Breast epithelium (tissue), 4 donors: Measurements from ENCODE around the gene STK32A. TPM values are rescaled to one million over a fixed set of nuclear protein-coding genes. Genes with fewer than 3 reads are reported as not detected.

Experiments used
- DNase-seq, 2 donors: peaks; one replicate each; pipeline ENCODE4 v3.0.0-alpha.2; 2019; ENCODE audit warnings: low spot score in 2 of 2
- H3K27ac ChIP-seq, 2 donors: fragments of 200-600 bp; sonication (generic) in 1 of 2; one replicate each; pipeline ENCODE4 v1.5.1; 2016 to 2019; ENCODE audit warnings: mild to moderate bottlenecking in 1 of 2
- H3K27me3 ChIP-seq, 2 donors: fragments of 200-600 bp; sonication (generic) in 1 of 2; one replicate each; pipeline versions ENCODE4 v1.5.1 to v1.6.0; 2017 to 2019; ENCODE audit warnings: control low read depth in 1 of 2, mild to moderate bottlenecking in 1 of 2
- H3K36me3 ChIP-seq: fragments of 200-600 bp; one replicate; pipeline ENCODE4 v1.5.1; 2019
- H3K4me1 ChIP-seq, 2 donors: fragments of 200-600 bp; sonication (generic); one replicate each; pipeline ENCODE4 v1.5.1; 2016 to 2019; ENCODE audit warnings: control low read depth in 1 of 2
- H3K4me3 ChIP-seq, 3 donors: fragments of 200-600 bp; sonication (generic); 1 replicate in 2 of 3; 2 replicates in 1 of 3; pipeline ENCODE4 v1.5.1; 2016 to 2019; ENCODE audit warnings: mild to moderate bottlenecking in 3 of 3, moderate library complexity in 2 of 3
- H3K9me3 ChIP-seq, 2 donors: fragments of 200-600 bp; sonication (generic) in 1 of 2; one replicate each; pipeline ENCODE4 v1.5.1; 2016 to 2019; ENCODE audit warnings: control low read depth in 1 of 2
- POLR2A ChIP-seq: fragments of 450-650 bp; IDR thresholded peaks from one replicate; pipeline ENCODE4 v1.6.1; 2016; ENCODE audit warnings: antibody characterized with exemption, mild to moderate bottlenecking, moderate library complexity
- POLR2AphosphoS5 ChIP-seq, 3 donors: sonication (generic); formaldehyde crosslinking; IDR thresholded peaks; one replicate each; pipeline ENCODE4 v1.6.1; 2017; ENCODE audit warnings: antibody characterized with exemption in 3 of 3
- intact Hi-C: fragments of 100-400 bp; cut with DNase I; formaldehyde crosslinking; loops from one replicate; pipeline ENCODE4 v1.15.1; 2023; ENCODE audit warnings: low total_unique reads
- total RNA-seq, 3 donors: library from RNA; depleted of rRNA; stranded (reverse); fragments of >200 nt; gene quantifications; one replicate each; pipeline ENCODE4 v1.1.0, GENCODE V29; 2016
- TF ChIP-seq, protein P1 (sequence below), 3 donors: fragments of 450-650 bp; IDR thresholded peaks; one replicate each; pipeline ENCODE4 v1.5.1; 2016 to 2017; ENCODE audit warnings: antibody characterized with exemption in 3 of 3, mild to moderate bottlenecking in 3 of 3, moderate library complexity in 3 of 3

STK32A gene
- total RNA-seq, 3 donors from 2014 or later, result 2.0 to 6.9 (median 3.5) TPM

DNA sequence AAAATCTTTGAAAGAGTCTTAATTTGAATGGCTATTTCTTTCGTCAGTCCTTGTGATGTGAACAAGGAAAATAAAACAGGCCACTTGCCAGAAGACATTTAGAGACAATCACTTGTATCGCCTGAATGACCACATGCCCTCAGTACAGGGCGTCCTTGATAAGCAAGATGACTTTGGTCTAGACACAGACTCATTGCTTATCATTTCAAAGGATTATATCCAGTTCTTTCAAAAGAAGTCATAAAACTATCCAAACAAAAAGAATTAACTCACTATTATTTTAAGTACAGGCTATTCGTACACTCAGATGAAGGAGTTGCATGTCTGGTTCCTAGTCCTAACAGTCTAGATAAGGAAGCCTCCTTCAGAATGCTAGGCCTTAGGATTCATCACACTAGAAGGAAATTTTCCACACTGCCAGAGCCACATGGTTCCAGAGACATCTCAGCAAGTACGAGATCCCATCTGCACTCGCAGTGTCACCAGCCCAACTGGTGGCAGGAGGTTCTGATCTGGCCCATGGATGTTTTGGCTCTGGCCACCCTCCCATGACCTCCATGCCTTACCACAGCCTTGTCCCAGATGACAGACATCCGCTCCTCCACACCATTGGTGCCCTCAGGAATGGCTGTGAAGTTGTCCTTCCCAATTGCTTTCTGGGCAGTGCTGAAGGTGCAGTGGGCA is 165.4 kb downstream of the STK32A start:
- Histone ChIP-seq H3K4me3 (no peak overlapping the region), H3K27me3 (no peaks in the 10 kb centered on the region), H3K9me3 (no peaks in the 10 kb centered on the region), H3K27ac (peak overlapping the region in 1 of 2 donors; percentile 0), H3K36me3 (no peaks in the 10 kb centered on the region), H3K4me1 (no peaks in the 10 kb centered on the region)
- TF ChIP-seq, protein P1, sequence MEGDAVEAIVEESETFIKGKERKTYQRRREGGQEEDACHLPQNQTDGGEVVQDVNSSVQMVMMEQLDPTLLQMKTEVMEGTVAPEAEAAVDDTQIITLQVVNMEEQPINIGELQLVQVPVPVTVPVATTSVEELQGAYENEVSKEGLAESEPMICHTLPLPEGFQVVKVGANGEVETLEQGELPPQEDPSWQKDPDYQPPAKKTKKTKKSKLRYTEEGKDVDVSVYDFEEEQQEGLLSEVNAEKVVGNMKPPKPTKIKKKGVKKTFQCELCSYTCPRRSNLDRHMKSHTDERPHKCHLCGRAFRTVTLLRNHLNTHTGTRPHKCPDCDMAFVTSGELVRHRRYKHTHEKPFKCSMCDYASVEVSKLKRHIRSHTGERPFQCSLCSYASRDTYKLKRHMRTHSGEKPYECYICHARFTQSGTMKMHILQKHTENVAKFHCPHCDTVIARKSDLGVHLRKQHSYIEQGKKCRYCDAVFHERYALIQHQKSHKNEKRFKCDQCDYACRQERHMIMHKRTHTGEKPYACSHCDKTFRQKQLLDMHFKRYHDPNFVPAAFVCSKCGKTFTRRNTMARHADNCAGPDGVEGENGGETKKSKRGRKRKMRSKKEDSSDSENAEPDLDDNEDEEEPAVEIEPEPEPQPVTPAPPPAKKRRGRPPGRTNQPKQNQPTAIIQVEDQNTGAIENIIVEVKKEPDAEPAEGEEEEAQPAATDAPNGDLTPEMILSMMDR (IDR thresholded peaks at IDR 0.05), result no peak
- intact Hi-C loops, result no loop called here
- DNase-seq, result no peak

DNA sequence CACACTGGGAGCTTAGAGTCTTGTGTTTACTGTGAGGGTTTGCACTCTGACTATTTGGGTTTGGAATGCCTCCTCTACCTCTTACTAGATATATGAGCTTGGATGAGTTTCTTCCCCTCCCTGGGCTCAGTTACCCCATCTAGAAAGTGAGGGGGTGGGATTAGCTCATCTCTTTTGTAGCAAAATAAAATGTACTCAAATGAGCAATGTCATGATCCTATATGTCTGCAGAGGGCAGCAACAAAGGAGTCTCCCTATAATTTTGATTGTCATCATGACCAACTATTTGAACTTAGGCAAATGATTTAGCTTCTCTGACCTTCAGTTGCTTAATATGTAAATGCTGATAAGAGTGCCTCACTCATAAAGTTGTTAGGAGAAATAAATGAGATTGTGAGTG is 166.1 kb downstream of the STK32A start:
- Histone ChIP-seq H3K4me1 (no peaks in the 10 kb centered on the region), H3K4me3 (no peak overlapping the region), H3K36me3 (no peaks in the 10 kb centered on the region), H3K27me3 (no peaks in the 10 kb centered on the region), H3K27ac (peak overlapping the region in 1 of 2 donors; percentile 0), H3K9me3 (no peaks in the 10 kb centered on the region)
- intact Hi-C loops, result no loop called here
- TF ChIP-seq POLR2AphosphoS5 (IDR thresholded peaks at IDR 0.05) (no peak), POLR2A (no peak)
- TF ChIP-seq, protein P1 (IDR thresholded peaks at IDR 0.05), result no peak
- no peak for DNase-seq

DNA sequence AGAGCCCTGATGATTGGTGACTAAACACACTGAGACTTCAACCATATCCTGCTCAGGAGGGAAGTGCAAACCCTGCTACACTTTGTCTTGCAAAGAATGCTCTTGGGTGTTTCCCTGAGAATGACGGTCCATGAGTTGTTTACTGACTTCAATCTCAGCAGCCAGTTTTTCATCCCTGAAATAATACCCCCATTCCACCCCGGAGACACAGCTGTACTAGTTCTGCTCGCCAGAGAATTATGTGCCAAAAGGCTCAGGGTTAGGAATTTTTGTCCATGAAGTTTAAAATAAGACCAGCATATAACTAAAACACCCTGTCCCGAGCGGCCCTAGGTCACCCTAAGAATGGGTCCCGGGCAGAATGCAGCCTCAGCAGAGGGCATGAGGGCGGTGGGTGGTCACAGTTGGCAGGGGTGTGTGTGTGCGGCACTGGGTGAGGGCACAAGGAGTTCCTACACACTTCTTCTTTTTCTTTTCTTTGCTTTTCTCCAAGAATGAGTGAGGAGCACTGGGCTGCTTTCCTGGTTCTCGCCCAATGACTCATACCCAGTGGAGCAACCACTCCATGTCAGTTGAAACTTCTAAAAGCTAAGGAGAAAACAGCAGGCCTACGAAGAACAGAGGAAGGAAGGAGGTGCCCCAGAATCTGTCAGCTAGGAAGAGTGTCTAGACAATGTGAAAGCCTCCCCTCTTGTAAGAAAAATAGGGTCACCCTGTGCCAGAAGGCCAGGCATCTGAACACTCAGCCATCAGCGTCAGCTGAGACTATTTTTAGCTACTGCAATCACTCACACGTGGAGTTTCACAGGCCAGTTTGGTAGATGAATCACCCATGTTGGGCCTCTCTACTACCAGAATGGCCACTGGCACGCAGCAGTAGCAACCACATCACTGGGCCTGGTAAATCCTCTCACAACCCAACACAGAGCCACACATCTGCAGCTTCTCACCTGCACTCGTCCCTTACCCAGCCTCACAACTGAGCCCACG is 169.1 kb downstream of the STK32A start:
- H3K9me3 ChIP-seq, result no peaks in the 10 kb centered on the region
- TF ChIP-seq, protein P1 (IDR thresholded peaks at IDR 0.05), result no peak
- peak in 2 of 3 donors; percentile 44 to 49 for TF ChIP-seq POLR2AphosphoS5 (IDR thresholded peaks at IDR 0.05)
- no peak overlapping the region for H3K4me3 ChIP-seq
- H3K36me3 ChIP-seq, result no peaks in the 10 kb centered on the region
- DNase-seq, result no peak
- H3K27me3 ChIP-seq, result no peaks in the 10 kb centered on the region
- H3K4me1 ChIP-seq, result no peaks in the 10 kb centered on the region
- peak overlapping the region; percentile 67 to 89 for H3K27ac ChIP-seq
- intact Hi-C loops, result no loop called here

DNA sequence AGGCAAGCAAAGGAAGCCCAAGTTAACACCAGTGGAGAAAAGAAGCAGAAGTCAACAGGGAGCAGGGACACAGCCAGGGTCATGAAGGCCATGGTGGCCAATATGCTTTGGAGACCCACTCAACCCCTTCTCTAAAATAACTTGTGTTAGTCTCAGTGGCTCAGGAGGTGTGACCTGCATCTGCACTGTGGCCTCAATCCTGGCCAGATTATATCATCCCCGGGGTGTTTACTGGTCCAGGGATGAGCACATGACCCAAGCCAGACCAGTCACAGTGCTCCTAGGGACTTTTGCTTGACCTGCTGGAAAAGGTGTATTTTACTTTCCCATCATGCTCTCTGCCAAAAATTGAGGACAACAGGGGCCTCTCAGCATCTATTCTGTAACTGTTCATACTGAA is 169.9 kb downstream of the STK32A start:
- TF ChIP-seq, protein P1 (IDR thresholded peaks at IDR 0.05), result no peak
- TF ChIP-seq POLR2AphosphoS5 (IDR thresholded peaks at IDR 0.05), result no peak
- TF ChIP-seq POLR2A, result no peak
- Histone ChIP-seq H3K9me3 (no peaks in the 10 kb centered on the region), H3K4me1 (no peaks in the 10 kb centered on the region), H3K4me3 (no peak overlapping the region), H3K27ac (peak overlapping the region; percentile 67 to 89), H3K36me3 (no peaks in the 10 kb centered on the region), H3K27me3 (no peaks in the 10 kb centered on the region)
- DNase-seq, result no peak
- intact Hi-C loops, result no loop called here

DNA sequence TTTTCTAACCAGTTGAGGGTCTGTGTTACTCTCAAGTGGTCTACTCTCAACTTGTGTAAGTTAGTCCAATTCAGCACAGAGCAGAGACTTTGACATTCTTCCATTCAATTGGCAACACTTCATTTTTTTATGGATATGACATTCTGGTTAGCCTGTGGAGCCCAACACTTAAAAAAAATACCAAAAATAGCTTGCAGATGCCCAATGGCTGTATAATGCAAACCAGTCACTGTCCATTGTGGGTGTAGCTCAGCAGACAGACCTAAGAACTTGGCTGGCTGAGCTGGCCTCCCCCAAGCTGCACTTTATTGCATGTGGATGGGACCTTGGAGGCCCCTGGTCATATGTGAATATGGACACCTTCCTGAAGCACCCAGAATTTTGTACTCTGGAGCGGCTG is 171.8 kb downstream of the STK32A start:
- intact Hi-C loops, result no loop called here
- H3K27me3 ChIP-seq, result no peaks in the 10 kb centered on the region
- TF ChIP-seq POLR2AphosphoS5 (IDR thresholded peaks at IDR 0.05) (no peak), POLR2A (no peak)
- TF ChIP-seq, protein P1 (IDR thresholded peaks at IDR 0.05), result no peak
- H3K4me1 ChIP-seq, result no peaks in the 10 kb centered on the region
- H3K9me3 ChIP-seq, result no peaks in the 10 kb centered on the region
- no peak for DNase-seq
- no peaks in the 10 kb centered on the region for H3K36me3 ChIP-seq
- H3K4me3 ChIP-seq, result no peak overlapping the region
- peak overlapping the region in 1 of 2 donors; percentile 13 for H3K27ac ChIP-seq
